NCI-H1694 (cell line): ENCODE measurements around the gene EME2.
"Not testable (repeated sequence)": the region's sequence is repeated elsewhere in the genome, so short reads cannot be mapped to it uniquely, and the experiment has no call there.

Experiments
- DNase-seq: peaks from one replicate; lab custom pipeline; 2025; lab: John Stamatoyannopoulos, UW

Gene EME2

DNA sequence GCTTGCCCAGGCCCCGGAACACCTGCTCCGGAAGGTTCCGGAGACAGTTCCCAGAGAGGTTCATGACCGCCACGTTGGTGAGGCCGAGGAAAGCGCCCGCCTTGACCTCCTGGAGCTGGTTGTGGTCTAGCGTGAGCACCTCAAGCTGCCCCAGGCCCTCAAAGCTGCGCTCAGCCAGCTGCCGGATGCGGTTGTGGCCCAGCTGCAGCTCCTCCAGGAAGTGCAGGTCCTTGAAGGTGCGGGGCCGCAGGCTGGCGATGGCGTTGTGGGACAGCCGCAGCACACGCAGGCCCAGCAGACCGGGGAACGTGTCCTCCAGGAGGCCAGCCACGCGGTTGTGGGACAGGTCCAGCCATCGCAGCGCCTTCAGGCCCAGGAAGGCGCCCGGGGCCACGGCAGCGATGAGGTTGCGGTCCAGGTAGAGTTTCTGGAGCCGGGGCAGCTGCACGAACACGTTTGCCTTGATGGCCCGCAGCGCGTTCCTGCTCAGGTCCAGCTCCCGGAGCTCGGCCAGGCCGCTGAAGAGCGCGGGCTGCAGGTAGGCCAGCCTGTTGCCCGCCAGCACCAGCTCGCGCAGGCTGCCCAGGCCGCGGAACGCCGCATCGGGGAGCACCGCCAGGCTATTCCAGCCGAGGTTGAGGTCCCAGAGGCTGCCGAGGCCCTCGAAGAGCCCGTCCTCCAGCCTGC lies 18.8 kb downstream of the EME2 start:
- DNase-seq = no peak

DNA sequence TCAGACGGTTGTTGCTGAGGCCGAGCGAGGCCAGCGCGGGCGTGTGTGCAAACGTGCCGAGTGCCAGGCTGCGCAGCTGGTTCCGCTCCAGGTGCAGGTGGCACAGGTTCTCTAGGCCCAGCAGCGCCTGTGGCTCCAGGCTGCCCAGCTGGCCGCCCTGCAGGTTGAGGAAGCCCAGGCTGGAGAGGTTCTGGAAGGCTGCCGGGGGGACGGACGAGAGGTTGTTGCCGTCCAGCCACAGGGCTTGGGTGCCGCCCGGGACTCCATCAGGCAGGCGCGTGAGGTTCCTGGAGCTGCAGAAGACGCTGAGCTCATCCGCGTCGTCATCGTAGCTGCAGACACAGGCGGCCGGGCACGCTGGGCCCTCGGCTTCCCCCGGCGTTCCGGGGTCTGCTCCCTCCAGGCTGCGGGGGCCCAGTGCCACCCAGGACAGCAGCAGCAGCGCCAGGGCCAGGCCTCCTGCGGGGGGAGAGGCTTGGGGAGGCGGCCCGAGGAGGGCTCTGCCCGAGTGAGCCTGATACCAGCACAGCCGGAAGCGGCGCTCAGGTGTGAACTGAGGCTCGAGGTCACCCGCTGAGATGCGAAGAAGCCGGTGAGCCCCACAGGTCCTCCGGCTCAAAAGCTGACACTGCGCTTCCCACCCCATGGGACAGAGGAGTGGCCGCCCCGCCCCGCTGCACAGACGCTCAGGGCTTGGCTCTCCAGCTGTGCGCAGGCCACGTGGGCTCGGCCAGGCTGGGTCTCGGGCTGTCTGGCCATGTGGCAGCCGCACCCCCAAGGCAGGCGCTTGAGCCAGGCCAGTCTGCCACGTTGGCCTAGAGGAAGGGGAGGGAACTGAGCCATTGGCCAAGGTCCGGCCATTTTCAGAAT lies 19.6 kb downstream of the EME2 start:
- DNase-seq = no peak

- DNase-seq = no peak
Measured at GRCh38 chr16:1792836-1793577, 20.4 kb downstream of the EME2 start.

- DNase-seq = no peak
Measured at GRCh38 chr16:1793578-1794220, 21.1 kb downstream of the EME2 start, which contains the start of gene IGFALS. IGFALS (minus strand) TSS chr16:1793705; CDS start chr16:1793652, 53 bp downstream.

DNA sequence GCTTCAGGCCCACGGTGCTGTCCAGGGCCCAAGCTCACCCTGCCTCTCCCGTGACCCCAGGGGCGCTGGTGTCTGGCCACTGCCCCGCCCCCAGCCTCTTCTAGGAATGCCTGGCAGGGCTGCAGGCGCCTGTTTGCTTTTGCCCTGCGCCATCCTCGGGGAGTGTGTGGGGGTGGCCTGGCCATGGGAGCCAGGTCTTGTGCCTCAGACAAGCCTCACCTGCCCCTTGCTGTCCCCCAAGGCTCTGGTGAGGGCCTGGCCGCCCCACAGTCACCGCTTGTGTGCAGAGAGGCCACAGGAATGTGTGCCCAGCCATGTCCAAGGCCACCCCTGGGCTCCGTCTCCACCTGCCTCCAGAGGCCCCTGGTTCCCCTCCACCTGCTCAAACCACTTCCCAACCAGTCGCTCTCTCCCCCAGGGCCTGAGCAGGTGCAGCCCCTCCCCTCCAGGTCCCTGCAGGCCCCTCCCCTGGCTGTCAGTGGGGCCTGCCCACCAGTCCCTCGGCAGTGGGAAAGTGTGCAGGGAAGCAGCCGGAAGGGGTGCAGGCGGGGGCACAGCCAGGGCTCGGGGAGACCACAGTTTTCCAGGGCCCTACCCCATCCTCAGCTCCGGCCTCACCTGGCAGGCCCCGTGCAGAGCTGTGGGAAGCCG lies 21.7 kb downstream of the EME2 start:
- DNase-seq = no peak

DNA sequence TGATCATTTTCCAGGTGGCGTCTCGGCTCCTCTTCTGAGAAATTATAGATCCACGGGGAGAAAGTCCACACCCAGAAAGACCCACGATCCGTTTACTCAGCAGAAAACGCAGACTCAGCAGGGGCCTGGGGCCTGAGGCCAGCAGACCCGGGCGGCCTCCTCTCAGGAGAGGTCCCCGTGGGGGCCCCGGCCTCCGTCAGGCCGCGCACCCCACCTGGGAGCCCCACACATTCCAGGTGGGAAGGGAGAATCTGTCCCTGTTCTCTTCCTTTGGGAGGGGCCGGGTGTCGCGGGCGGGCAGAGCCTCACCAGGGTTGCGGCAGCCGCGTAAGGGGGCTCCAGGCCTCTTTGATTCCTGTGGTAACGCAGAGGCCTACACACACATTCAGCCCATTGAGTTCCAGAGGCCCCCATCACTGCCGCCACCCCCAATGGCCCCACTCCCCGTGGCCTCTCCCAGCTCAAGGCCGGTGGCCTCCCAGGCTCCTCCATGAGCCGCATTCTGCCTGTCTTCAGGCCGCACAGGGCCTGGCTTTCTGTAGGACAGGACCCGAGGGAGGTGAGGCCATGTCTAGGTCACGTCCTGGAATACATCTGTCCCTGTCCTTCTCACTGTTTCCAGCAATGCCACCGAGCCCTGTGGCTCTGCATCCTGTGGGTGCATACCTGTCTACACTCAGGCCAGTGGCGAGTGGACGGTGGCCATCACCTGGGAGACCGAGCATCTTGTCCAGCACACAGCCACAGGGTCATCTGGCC lies 22.5 kb downstream of the EME2 start:
- DNase-seq = no peak

DNA sequence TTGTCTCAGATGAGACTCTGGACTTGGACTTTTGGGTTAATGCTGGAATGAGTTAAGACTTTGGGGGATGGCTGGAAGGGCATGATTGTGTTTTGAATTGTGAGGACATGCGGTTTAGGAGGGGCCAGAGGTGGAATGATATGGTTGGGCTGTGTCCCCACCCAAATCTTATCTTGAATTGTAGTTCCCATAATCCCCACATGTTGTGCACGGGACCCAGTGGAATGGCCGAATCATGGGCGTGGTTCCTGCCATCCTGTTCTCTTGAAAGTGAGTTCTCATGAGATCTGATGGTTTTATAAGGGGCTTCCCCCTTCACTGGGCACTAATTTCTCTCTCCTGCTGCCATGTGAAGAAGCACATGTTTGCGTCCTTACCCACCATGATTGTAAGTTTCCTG lies 26.7 kb downstream of the EME2 start:
- not testable (repeated sequence) for DNase-seq

- no peak for DNase-seq
Measured at GRCh38 chr16:1800701-1801100, 28.1 kb downstream of the EME2 start.

DNA sequence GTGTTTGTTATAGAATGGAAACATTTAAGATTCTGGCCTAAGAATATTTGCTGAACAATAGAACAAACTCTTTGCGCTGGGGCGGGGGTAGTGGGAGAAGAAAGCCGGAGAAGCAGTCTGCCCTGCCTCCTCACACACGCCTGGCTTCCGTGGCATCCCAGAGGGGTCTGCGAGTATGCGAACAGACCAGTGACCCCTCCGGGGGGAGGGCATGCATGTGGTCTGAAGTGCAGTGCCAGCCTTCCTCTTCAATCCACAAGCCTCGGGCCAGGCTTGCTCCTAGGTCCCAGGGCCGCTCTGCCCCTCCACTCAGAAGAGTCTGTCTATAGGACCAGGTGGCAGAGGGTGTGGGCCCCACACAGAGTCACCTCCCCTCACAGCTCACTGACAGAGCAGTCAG lies 35.0 kb downstream of the EME2 start:
- DNase-seq = no peak

- no peak for DNase-seq
Measured at GRCh38 chr16:1808691-1809090, 36.1 kb downstream of the EME2 start.

DNA sequence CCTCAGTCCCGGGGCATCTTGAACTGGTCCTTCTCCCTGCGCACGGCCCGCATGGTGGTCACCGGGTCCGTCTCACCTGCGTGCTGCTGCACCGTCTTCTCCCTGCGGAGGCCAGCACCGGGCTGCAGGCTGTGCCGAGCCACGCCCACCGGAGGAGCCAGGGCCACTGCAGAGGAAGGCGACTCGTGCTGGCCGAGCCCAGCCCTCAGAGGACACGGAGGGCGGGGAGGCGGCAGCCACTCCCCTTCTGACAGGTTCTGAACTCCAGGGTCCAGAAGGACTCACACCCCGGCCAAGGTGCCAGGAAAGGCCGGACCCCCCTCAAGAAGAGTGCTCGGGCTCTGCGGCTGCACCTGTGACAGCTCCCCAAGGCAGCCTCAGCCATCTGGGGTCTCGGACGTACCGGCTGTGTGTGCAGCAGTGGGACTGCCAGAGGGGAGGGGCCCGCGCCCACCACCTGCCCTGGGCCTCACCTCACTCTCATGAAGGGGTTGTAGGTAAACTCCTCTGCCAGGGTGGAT lies 36.7 kb downstream of the EME2 start:
- no peak for DNase-seq

GRCh38 chr16:1810106-1810505 lies 37.5 kb downstream of the EME2 start:
- DNase-seq = no peak

GRCh38 chr16:1810536-1810935 lies 37.9 kb downstream of the EME2 start:
- no peak for DNase-seq

DNA sequence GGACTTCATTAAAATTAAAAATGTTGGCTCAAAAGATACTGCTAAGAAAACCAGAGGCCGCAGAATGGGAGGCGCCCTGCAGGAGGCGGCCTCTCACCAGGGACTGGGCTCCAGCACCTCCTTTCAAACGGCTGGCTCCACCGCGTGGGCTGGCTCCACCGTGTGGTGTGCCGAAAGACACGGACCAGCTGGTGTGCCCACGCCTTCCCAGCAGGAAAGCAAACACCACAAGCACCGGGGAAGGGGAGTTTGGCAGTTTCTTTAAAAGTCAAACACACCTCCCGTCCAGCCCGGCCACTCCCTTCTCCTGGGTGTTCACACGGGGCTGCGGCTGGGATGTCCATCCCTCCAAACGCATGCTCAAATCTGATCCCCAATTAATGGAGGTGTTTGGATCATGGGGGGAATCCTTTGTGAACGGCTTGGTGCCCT lies 40.1 kb downstream of the EME2 start:
- peak; percentile 18 for DNase-seq

DNA sequence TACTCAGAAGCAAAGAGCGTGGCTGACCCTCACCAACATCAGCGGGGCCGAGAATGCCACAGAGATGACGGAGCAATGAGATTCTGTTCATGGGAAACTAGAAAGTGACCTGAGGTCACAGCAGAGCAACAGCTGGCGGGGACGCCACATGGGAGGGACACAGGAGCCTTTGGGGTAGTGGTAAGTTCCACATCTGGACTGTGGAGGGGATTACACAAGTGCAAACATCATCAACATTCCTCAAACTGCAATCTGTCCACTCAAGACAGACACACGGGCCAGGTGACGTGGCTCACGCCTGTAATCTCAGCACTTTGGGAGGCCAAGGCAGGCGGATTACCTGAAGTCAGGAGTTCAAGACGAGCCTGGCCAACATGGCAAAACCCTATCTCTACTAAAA lies 42.9 kb downstream of the EME2 start:
- no peak for DNase-seq

DNA sequence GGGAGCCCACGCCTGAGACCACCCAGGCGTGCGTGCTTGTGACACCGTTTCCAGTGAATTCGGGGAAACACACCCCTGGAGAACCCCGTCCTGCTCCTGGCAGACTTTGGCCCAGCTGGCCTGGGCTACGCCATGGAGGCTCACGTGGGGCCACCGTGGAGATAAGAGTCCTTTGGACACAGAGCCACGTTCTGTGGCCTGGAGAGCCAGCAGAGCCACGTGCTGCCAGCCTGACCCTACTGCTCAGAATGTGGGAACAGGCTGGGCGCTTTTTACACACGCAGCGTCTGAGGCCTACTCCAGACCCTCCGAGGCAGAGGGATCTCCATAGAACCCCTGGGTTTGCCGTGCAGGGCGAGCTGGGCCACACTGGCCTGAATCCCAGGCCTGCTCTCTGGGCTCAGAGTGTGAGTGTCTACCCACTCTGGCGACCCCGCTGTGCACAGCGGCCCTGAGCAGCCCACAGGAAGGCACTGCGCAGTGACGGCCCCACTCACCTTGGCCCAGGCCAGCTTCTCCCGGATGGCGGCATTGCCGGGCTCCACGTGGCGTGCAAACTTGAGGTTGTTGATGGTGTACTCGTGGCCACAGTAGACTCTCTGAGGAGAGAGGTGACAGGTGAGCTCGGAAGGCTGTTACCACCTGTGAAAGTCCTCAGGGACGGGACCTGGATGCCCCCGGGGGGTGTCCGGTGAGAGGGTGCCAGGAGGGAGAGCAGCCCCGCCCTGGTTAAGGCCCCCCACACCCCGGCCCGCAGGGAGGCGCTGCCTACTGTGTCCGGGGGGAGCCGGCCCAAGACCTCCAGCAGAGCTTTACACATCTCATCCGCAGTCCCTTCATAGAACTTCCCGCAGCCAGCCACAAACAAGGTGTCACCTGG lies 44.0 kb downstream of the EME2 start:
- no peak for DNase-seq

DNA sequence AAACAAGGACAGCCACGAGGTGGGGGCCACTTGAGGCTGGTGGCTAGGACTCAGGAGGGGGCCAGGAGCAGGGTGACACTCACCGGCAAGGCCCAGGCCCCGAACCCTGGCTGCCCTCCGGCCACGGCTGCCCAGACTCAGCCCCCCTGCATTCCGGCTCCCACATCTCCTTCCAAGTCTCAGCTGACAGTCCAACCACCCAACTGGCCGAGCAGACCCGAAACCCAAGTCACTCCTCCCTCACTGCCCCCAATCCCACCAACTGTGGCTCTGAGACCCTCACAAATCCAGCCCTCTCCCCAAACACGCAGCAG lies 44.6 kb downstream of the EME2 start:
- DNase-seq = no peak

GRCh38 chr16:1817716-1818115 lies 45.1 kb downstream of the EME2 start:
- DNase-seq = no peak

DNA sequence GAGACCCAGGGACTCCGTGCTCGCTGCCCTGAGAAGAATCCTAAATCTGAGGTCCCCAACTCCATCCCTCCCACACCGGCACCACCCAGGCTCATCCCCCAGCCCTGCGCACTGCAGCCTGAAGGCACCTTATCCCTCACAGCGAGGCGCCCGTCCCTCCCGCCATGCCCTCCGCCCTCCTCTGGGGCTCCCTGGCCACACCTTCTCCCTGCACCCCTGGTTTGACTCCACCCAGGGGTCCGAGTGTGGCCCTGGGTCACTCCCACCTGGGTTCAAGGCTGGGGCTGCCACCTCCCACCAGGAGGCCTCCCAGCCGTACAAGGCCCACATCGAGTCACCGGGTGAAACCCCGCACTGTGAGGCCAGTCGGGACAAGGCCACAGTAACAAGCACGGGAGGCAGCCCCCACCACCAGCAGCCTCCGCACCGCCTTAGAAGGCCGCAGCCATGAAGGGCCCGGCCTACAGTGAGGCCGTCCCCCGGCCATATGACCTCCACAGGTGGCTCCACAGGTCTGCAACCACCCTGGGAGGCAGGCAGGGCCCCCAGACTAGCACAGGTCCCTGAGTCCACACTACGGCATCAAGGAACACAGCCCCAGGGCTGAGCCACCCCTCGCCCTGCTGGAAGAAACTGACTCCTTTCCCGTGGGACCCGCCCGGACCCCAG lies 45.7 kb downstream of the EME2 start:
- DNase-seq = no peak
